NCI-H2227 (cell line): ENCODE measurements around the gene KLF11.
A peak's percentile ranks its signal among the peaks of the same experiment; 100 is the strongest.
"Not testable (repeated sequence)": the region's sequence is repeated elsewhere in the genome, so short reads cannot be mapped to it uniquely, and the experiment has no call there.

Source experiments
- DNase-seq: peaks from one replicate; lab custom pipeline; 2025; ENCODE audit not compliant: unreplicated experiment; lab: John Stamatoyannopoulos, UW

The KLF11 gene

GRCh38 chr2:10022966-10023662, 20.2 kb upstream of the KLF11 start:
- DNase-seq = no peak

- no peak for DNase-seq
Measured at GRCh38 chr2:10026940-10027569, 16.3 kb upstream of the KLF11 start.

- DNase-seq = no peak
Measured at GRCh38 chr2:10027660-10028330, 15.6 kb upstream of the KLF11 start.

- no peak for DNase-seq
Measured at GRCh38 chr2:10028407-10028987, 14.9 kb upstream of the KLF11 start.

- peak; percentile 29 for DNase-seq
Measured at GRCh38 chr2:10028988-10029874, 14.1 kb upstream of the KLF11 start.

- no peak for DNase-seq
Measured at GRCh38 chr2:10029875-10030223, 13.5 kb upstream of the KLF11 start.

- DNase-seq = peak; percentile 81
Measured at GRCh38 chr2:10030311-10030736, 13.0 kb upstream of the KLF11 start.

GRCh38 chr2:10030798-10031197, 12.6 kb upstream of the KLF11 start:
- not testable (repeated sequence) for DNase-seq

- DNase-seq = no peak
Measured at GRCh38 chr2:10031886-10032745, 11.2 kb upstream of the KLF11 start.

- no peak for DNase-seq
Measured at GRCh38 chr2:10032746-10033105, 10.6 kb upstream of the KLF11 start.

GRCh38 chr2:10033251-10034006, 9.9 kb upstream of the KLF11 start:
- DNase-seq = no peak

GRCh38 chr2:10034333-10035052, 8.9 kb upstream of the KLF11 start:
- DNase-seq = no peak

- no peak for DNase-seq
Measured at GRCh38 chr2:10035053-10035422, 8.3 kb upstream of the KLF11 start.

GRCh38 chr2:10035633-10036032, 7.7 kb upstream of the KLF11 start:
- DNase-seq = no peak

- peak; percentile 26 for DNase-seq
Measured at GRCh38 chr2:10036095-10036884, 7.1 kb upstream of the KLF11 start.

- DNase-seq = no peak
Measured at GRCh38 chr2:10038123-10038522, 5.2 kb upstream of the KLF11 start.

- DNase-seq = no peak
Measured at GRCh38 chr2:10038716-10039115, 4.6 kb upstream of the KLF11 start.
